ENCODE data around the gene PISD. TPM values are rescaled to one million over a fixed set of nuclear protein-coding genes. Genes with fewer than 3 reads are reported as not detected.

The PISD gene
- total RNA-seq, 1 donor from 2014 or later, result 52.6 TPM

Other genes starting within 250 kb of the PISD start
- 10.4 and 11.2 TPM in 2 replicates for gene EIF4ENIF1, start 172.4 kb downstream of the PISD start, total RNA-seq
- gene SFI1, start 165.7 kb downstream of the PISD start, total RNA-seq, result 17.9 and 23.6 TPM in 2 replicates
- 23.0 and 32.2 TPM in 2 replicates for gene PRR14L, start 87.9 kb upstream of the PISD start, total RNA-seq
- gene DEPDC5, start 91.8 kb upstream of the PISD start, total RNA-seq, result 12.4 and 15.9 TPM in 2 replicates